ENCODE data around the gene ARHGAP42. TPM values are rescaled to one million over a fixed set of nuclear protein-coding genes. Genes with fewer than 3 reads are reported as not detected.

ARHGAP42 gene
- total RNA-seq, 1 donor from 2014 or later = not detected

GRCh38 chr11:100957499-100957898 lies 270.4 kb downstream of the ARHGAP42 start:
- Mint-ChIP-seq H3K4me3 (no peak overlapping the region), H3K9me3 (no peaks in the 10 kb centered on the region), H3K27me3 (no peaks in the 10 kb centered on the region), H3K4me1 (no peaks in the 10 kb centered on the region), H3K36me3 (ENCODE audit: low read depth) (no peaks in the 10 kb centered on the region), H3K27ac (no peak overlapping the region)
- DNase-seq = no peak
- intact Hi-C loops (cut with micrococcal nuclease) = no loop called here

- intact Hi-C loops (cut with micrococcal nuclease) = no loop called here
- Mint-ChIP-seq H3K4me1 (no peaks in the 10 kb centered on the region), H3K27me3 (no peaks in the 10 kb centered on the region), H3K9me3 (no peaks in the 10 kb centered on the region), H3K27ac (no peak overlapping the region), H3K4me3 (no peak overlapping the region), H3K36me3 (ENCODE audit: low read depth) (no peaks in the 10 kb centered on the region)
- no peak for DNase-seq
Observed at GRCh38 chr11:100961633-100962032, 274.5 kb downstream of the ARHGAP42 start.

- Mint-ChIP-seq H3K27ac (no peak overlapping the region), H3K9me3 (no peaks in the 10 kb centered on the region), H3K36me3 (ENCODE audit: low read depth) (no peaks in the 10 kb centered on the region), H3K27me3 (no peaks in the 10 kb centered on the region), H3K4me1 (no peaks in the 10 kb centered on the region), H3K4me3 (no peak overlapping the region)
- DNase-seq = no peak
- intact Hi-C loops (cut with micrococcal nuclease) = no loop called here
Observed at GRCh38 chr11:100963375-100963774, 276.3 kb downstream of the ARHGAP42 start.

- Mint-ChIP-seq H3K4me3 (no peak overlapping the region), H3K9me3 (no peaks in the 10 kb centered on the region), H3K27ac (no peak overlapping the region), H3K4me1 (no peaks in the 10 kb centered on the region), H3K36me3 (ENCODE audit: low read depth) (no peaks in the 10 kb centered on the region), H3K27me3 (no peaks in the 10 kb centered on the region)
- DNase-seq = no peak
- intact Hi-C loops (cut with micrococcal nuclease) = no loop called here
Observed at GRCh38 chr11:100964435-100964834, 277.3 kb downstream of the ARHGAP42 start.

GRCh38 chr11:100965346-100965745 lies 278.3 kb downstream of the ARHGAP42 start:
- no peak overlapping the region for H3K27ac Mint-ChIP-seq
- intact Hi-C loops (cut with micrococcal nuclease) = no loop called here

GRCh38 chr11:100966366-100966765 lies 279.3 kb downstream of the ARHGAP42 start:
- Mint-ChIP-seq H3K4me3 (no peak overlapping the region), H3K9me3 (no peaks in the 10 kb centered on the region)

More at GRCh38 chr11:100965346-100965745, 278.3 kb downstream of the ARHGAP42 start:
- Mint-ChIP-seq H3K4me3 (no peak overlapping the region), H3K4me1 (no peaks in the 10 kb centered on the region), H3K27me3 (no peaks in the 10 kb centered on the region), H3K9me3 (no peaks in the 10 kb centered on the region), H3K36me3 (ENCODE audit: low read depth) (no peaks in the 10 kb centered on the region)
- DNase-seq = no peak

GRCh38 chr11:100969008-100969407 lies 281.9 kb downstream of the ARHGAP42 start:
- H3K9me3 Mint-ChIP-seq = no peaks in the 10 kb centered on the region
- H3K27me3 Mint-ChIP-seq = no peaks in the 10 kb centered on the region
- H3K36me3 Mint-ChIP-seq (ENCODE audit: low read depth) = no peaks in the 10 kb centered on the region
- DNase-seq = no peak
- intact Hi-C loops (cut with micrococcal nuclease) = no loop called here
- H3K27ac Mint-ChIP-seq = no peak overlapping the region
- no peaks in the 10 kb centered on the region for H3K4me1 Mint-ChIP-seq
- no peak overlapping the region for H3K4me3 Mint-ChIP-seq

More at GRCh38 chr11:100966366-100966765, 279.3 kb downstream of the ARHGAP42 start:
- H3K27me3 Mint-ChIP-seq = no peaks in the 10 kb centered on the region
- no peaks in the 10 kb centered on the region for H3K36me3 Mint-ChIP-seq (ENCODE audit: low read depth)
- H3K27ac Mint-ChIP-seq = no peak overlapping the region
- intact Hi-C loops (cut with micrococcal nuclease) = no loop called here
- no peak for DNase-seq
- H3K4me1 Mint-ChIP-seq = no peaks in the 10 kb centered on the region

GRCh38 chr11:100970283-100971164 lies 283.4 kb downstream of the ARHGAP42 start:
- H3K27ac Mint-ChIP-seq = no peak overlapping the region
- H3K27me3 Mint-ChIP-seq = no peaks in the 10 kb centered on the region
- no peak for DNase-seq
- H3K4me1 Mint-ChIP-seq = no peaks in the 10 kb centered on the region
- intact Hi-C loops (cut with micrococcal nuclease) = no loop called here
- H3K4me3 Mint-ChIP-seq = no peak overlapping the region
- no peaks in the 10 kb centered on the region for H3K36me3 Mint-ChIP-seq (ENCODE audit: low read depth)
- H3K9me3 Mint-ChIP-seq = no peaks in the 10 kb centered on the region

- Mint-ChIP-seq H3K27me3 (no peaks in the 10 kb centered on the region), H3K27ac (no peak overlapping the region), H3K4me1 (no peaks in the 10 kb centered on the region), H3K36me3 (ENCODE audit: low read depth) (no peaks in the 10 kb centered on the region), H3K9me3 (no peaks in the 10 kb centered on the region), H3K4me3 (no peak overlapping the region)
- intact Hi-C loops (cut with micrococcal nuclease) = no loop called here
- no peak for DNase-seq
Observed at GRCh38 chr11:100972046-100972445, 285.0 kb downstream of the ARHGAP42 start.

GRCh38 chr11:100978442-100978841 lies 291.4 kb downstream of the ARHGAP42 start:
- no peak overlapping the region for H3K4me3 Mint-ChIP-seq
- no peak overlapping the region for H3K27ac Mint-ChIP-seq
- H3K27me3 Mint-ChIP-seq = no peaks in the 10 kb centered on the region
- H3K4me1 Mint-ChIP-seq = no peaks in the 10 kb centered on the region
- intact Hi-C loops (cut with micrococcal nuclease) = no loop called here
- no peak for DNase-seq
- H3K36me3 Mint-ChIP-seq (ENCODE audit: low read depth) = no peaks in the 10 kb centered on the region
- H3K9me3 Mint-ChIP-seq = no peaks in the 10 kb centered on the region

- intact Hi-C loops (cut with micrococcal nuclease) = no loop called here
- Mint-ChIP-seq H3K9me3 (no peaks in the 10 kb centered on the region), H3K27ac (no peak overlapping the region), H3K4me1 (no peaks in the 10 kb centered on the region), H3K4me3 (no peak overlapping the region), H3K27me3 (no peaks in the 10 kb centered on the region), H3K36me3 (ENCODE audit: low read depth) (no peaks in the 10 kb centered on the region)
- DNase-seq = no peak
Observed at GRCh38 chr11:100978939-100979338, 291.9 kb downstream of the ARHGAP42 start.

- Mint-ChIP-seq H3K27me3 (no peaks in the 10 kb centered on the region), H3K9me3 (no peaks in the 10 kb centered on the region), H3K36me3 (ENCODE audit: low read depth) (no peaks in the 10 kb centered on the region), H3K4me1 (no peaks in the 10 kb centered on the region), H3K27ac (no peak overlapping the region), H3K4me3 (no peak overlapping the region)
- intact Hi-C loops (cut with micrococcal nuclease) = no loop called here
- DNase-seq = no peak
Observed at GRCh38 chr11:100980156-100980555, 293.1 kb downstream of the ARHGAP42 start.

- no peaks in the 10 kb centered on the region for H3K9me3 Mint-ChIP-seq
- no peak for DNase-seq
- intact Hi-C loops (cut with micrococcal nuclease) = no loop called here
Observed at GRCh38 chr11:100981196-100981824, 294.2 kb downstream of the ARHGAP42 start.

GRCh38 chr11:100984668-100985067 lies 297.6 kb downstream of the ARHGAP42 start:
- Mint-ChIP-seq H3K4me1 (no peaks in the 10 kb centered on the region), H3K36me3 (ENCODE audit: low read depth) (no peaks in the 10 kb centered on the region), H3K27me3 (no peaks in the 10 kb centered on the region), H3K4me3 (no peak overlapping the region), H3K9me3 (no peaks in the 10 kb centered on the region), H3K27ac (no peak overlapping the region)
- intact Hi-C loops (cut with micrococcal nuclease) = no loop called here
- DNase-seq = no peak

More at GRCh38 chr11:100981196-100981824, 294.2 kb downstream of the ARHGAP42 start:
- Mint-ChIP-seq H3K27ac (no peak overlapping the region), H3K4me3 (no peak overlapping the region), H3K27me3 (no peaks in the 10 kb centered on the region), H3K4me1 (no peaks in the 10 kb centered on the region), H3K36me3 (ENCODE audit: low read depth) (no peaks in the 10 kb centered on the region)
